Measurements from ENCODE around the gene GAS2L1. TPM values are rescaled to one million over a fixed set of nuclear protein-coding genes. Genes with fewer than 3 reads are reported as not detected.
A peak's percentile ranks its signal among the peaks of the same experiment; 100 is the strongest.

GAS2L1 gene
- total RNA-seq, 1 donor: 11.6 TPM

DNA sequence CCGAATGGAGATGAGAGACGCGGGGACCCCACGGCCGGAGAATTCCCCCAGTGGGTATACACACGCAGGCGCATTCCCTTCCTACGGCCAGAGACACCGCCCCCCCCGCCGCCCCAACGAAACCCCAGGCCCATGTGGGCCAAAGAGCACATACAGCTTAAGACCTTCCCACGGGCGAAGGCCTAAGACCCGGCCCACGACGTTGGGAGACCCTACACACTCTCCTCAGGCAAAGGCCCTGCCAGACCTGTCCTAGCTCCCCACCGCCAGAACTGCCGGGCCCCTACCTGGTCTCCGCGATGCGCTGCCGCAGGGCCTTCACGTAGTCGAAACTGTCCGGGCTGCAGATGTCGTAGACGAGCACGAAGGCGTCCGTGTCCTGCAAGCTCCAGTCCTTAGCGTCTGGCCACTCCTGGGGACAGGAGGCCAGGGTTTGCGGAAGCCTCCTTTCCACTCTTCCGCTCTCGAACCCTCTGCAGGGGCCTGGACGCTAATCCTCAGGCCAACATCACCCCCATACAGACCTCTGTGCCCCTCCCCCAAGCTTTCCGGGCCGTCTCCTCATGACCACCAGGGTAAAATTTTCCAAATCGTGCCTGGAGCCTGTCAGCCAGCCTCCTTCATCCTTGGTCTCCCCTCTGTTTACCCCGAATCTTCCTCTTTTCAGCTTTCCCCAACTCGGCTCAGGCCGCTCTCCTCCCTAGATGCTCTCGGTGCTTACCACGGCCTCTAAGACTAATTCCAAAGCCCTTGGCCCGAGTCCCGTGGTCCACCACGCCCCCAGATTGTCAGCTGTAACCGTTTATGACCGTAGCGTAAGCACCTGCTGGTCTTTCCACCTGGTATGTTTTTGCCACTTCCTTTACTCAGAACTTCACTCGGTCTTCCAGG, 7.4 kb downstream of the GAS2L1 start:
- H3K4me2 ChIP-seq (ENCODE audit: insufficient read depth, low read length): no peak overlapping the region
- no peaks in the 10 kb centered on the region for H3K9me3 ChIP-seq (ENCODE audit: low read depth, low read length)
- peaks cover 18% of the 10 kb centered on the region for H4K20me1 ChIP-seq (ENCODE audit: insufficient read depth, low read length)
- DNase-seq (ENCODE audit: insufficient read length, low spot score, missing footprints): peak; percentile 88
- H3K4me1 ChIP-seq (ENCODE audit: insufficient read depth, low read length): peaks cover 21% of the 10 kb centered on the region
- no peak overlapping the region for H3K4me3 ChIP-seq (ENCODE audit: insufficient read depth, low read length)
- H2AFZ ChIP-seq (ENCODE audit: low read length): no peak overlapping the region
- no peak for TF ChIP-seq CTCF (IDR thresholded peaks at IDR 0.05; ENCODE audit: extremely low read depth, low read depth, low read length)
- no peaks in the 10 kb centered on the region for H3K36me3 ChIP-seq (ENCODE audit: insufficient read depth, low read length)
- peaks cover 15% of the 10 kb centered on the region for H3K79me2 ChIP-seq (ENCODE audit: insufficient read depth, low read length)
- H3K27ac ChIP-seq (ENCODE audit: low read depth, low read length): no peak overlapping the region
- peaks cover 41% of the 10 kb centered on the region for H3K27me3 ChIP-seq (ENCODE audit: insufficient read depth, low read length)

DNA sequence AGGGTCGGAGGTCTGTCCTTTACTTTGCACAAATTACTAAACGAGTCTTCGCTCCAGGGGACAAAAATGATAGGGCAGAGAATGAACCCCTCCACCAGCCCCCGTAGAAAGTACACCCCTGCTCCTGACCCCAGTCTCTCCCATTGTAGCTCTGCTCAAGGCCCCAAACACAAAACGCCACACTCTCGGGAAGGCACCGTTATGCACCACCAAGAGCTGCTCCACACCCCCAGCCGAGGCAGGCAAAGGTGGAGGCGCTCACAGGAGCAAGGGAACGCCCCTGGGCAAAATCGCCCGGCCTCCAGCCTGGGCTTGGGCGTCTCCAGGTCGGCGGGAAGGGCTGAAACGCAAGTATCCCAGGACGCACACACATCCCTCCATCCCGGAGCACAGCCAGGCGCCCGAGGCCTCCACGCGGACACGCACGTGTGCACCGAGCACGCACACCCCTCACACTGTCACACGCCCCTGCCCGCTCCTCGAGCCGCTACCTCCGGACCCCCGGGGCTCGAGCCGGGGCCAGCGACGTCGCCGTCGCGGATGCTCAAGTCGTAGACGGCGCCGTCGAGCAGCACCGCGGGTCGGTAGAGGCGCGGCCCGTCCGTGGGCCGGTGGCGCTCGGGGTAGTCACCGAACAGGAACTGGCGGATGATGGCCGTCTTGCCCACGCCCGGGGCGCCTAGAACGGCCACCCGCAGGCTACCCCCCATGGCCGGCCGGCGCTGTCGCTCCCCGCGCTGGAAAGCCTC, 8.3 kb downstream of the GAS2L1 start:
- peak; percentile 85 for DNase-seq (ENCODE audit: insufficient read length, low spot score, missing footprints)
- no peak overlapping the region for H3K4me3 ChIP-seq (ENCODE audit: insufficient read depth, low read length)
- no peak for TF ChIP-seq CTCF (IDR thresholded peaks at IDR 0.05; ENCODE audit: extremely low read depth, low read depth, low read length)

GRCh38 chr22:29315286-29316140, 9.1 kb downstream of the GAS2L1 start, which contains the start of gene RASL10A:
Gene RASL10A (minus strand): TSS chr22:29315697. CDS start chr22:29315246, 451 bp downstream.
- no peak for TF ChIP-seq CTCF (IDR thresholded peaks at IDR 0.05; ENCODE audit: extremely low read depth, low read depth, low read length)
- no peak within 1 kb of the TSS for H3K27ac ChIP-seq (ENCODE audit: low read depth, low read length)
- no peaks in the 10 kb centered on the region for H3K36me3 ChIP-seq (ENCODE audit: insufficient read depth, low read length)
- H3K9me3 ChIP-seq (ENCODE audit: low read depth, low read length): no peaks in the 10 kb centered on the region
- H3K4me1 ChIP-seq (ENCODE audit: insufficient read depth, low read length): peaks cover 13% of the 10 kb centered on the region
- peaks cover 41% of the 10 kb centered on the region for H3K27me3 ChIP-seq (ENCODE audit: insufficient read depth, low read length)
- no peak within 1 kb of the TSS for H2AFZ ChIP-seq (ENCODE audit: low read length)
- H3K4me3 ChIP-seq (ENCODE audit: insufficient read depth, low read length): no peak within 1 kb of the TSS
- H4K20me1 ChIP-seq (ENCODE audit: insufficient read depth, low read length): peaks cover 10% of the 10 kb centered on the region
- H3K79me2 ChIP-seq (ENCODE audit: insufficient read depth, low read length): peaks cover 3% of the 10 kb centered on the region
- peak; percentile 90 for DNase-seq (ENCODE audit: insufficient read length, low spot score, missing footprints)
- no peak within 1 kb of the TSS for H3K4me2 ChIP-seq (ENCODE audit: insufficient read depth, low read length)

More for the DNA sequence above, 8.3 kb downstream of the GAS2L1 start:
- H3K4me1 ChIP-seq (ENCODE audit: insufficient read depth, low read length): peaks cover 15% of the 10 kb centered on the region
- H3K27ac ChIP-seq (ENCODE audit: low read depth, low read length): no peak overlapping the region
- no peak overlapping the region for H2AFZ ChIP-seq (ENCODE audit: low read length)
- H3K79me2 ChIP-seq (ENCODE audit: insufficient read depth, low read length): peaks cover 7% of the 10 kb centered on the region
- H3K9me3 ChIP-seq (ENCODE audit: low read depth, low read length): no peaks in the 10 kb centered on the region
- H3K36me3 ChIP-seq (ENCODE audit: insufficient read depth, low read length): no peaks in the 10 kb centered on the region
- peaks cover 41% of the 10 kb centered on the region for H3K27me3 ChIP-seq (ENCODE audit: insufficient read depth, low read length)
- no peak overlapping the region for H3K4me2 ChIP-seq (ENCODE audit: insufficient read depth, low read length)
- H4K20me1 ChIP-seq (ENCODE audit: insufficient read depth, low read length): peaks cover 13% of the 10 kb centered on the region
